Measurements from ENCODE around the gene IQCN.

IQCN gene

GRCh38 chr19:18311502-18312091 is 37.3 kb upstream of the IQCN start:
- peaks cover 94% of the 10 kb centered on the region for H3K36me3 ChIP-seq (ENCODE audit: control insufficient read depth, low read length)
- H3F3A ChIP-seq (ENCODE audit: control insufficient read depth, insufficient read depth) = peaks cover 6% of the 10 kb centered on the region
- H4K20me1 ChIP-seq (ENCODE audit: control insufficient read depth, insufficient read depth, low read depth, low read length) = no peaks in the 10 kb centered on the region
- H3K27me3 ChIP-seq (ENCODE audit: control insufficient read depth, low read length) = no peaks in the 10 kb centered on the region
- H3K27ac ChIP-seq (ENCODE audit: low read depth, low read length) = no peak overlapping the region
- no peaks in the 10 kb centered on the region for H3K9me3 ChIP-seq (ENCODE audit: control insufficient read depth, insufficient read depth, low read length)
- TF ChIP-seq EZH2phosphoT487 (IDR thresholded peaks at IDR 0.05; ENCODE audit: borderline replicate concordance, low read length) (no peak), CTCF (IDR thresholded peaks at IDR 0.05; ENCODE audit: low read depth, low read length, poor library complexity, severe bottlenecking) (no peak)
- no peaks in the 10 kb centered on the region for H3K9me2 ChIP-seq (replicated peaks; ENCODE audit: control insufficient read depth, low read length)
- no peak overlapping the region for H3K4me3 ChIP-seq (ENCODE audit: low read length)
- H3K79me2 ChIP-seq (ENCODE audit: control insufficient read depth, low read length) = peaks cover 15% of the 10 kb centered on the region
- H3K4me2 ChIP-seq (ENCODE audit: low read length) = no peak overlapping the region
- peaks cover 15% of the 10 kb centered on the region for H3K4me1 ChIP-seq (ENCODE audit: control insufficient read depth, low read length)

GRCh38 chr19:18310966-18311365 is 36.7 kb upstream of the IQCN start:
- Histone ChIP-seq H3K4me2 (ENCODE audit: low read length) (no peak overlapping the region), H3F3A (ENCODE audit: control insufficient read depth, insufficient read depth) (peaks cover 8% of the 10 kb centered on the region), H3K4me1 (ENCODE audit: control insufficient read depth, low read length) (peaks cover 21% of the 10 kb centered on the region), H3K36me3 (ENCODE audit: control insufficient read depth, low read length) (peaks cover 94% of the 10 kb centered on the region), H3K9me2 (replicated peaks; ENCODE audit: control insufficient read depth, low read length) (no peaks in the 10 kb centered on the region), H3K79me2 (ENCODE audit: control insufficient read depth, low read length) (peaks cover 9% of the 10 kb centered on the region), H4K20me1 (ENCODE audit: control insufficient read depth, insufficient read depth, low read depth, low read length) (no peaks in the 10 kb centered on the region), H3K27me3 (ENCODE audit: control insufficient read depth, low read length) (no peaks in the 10 kb centered on the region), H3K27ac (ENCODE audit: low read depth, low read length) (no peak overlapping the region), H3K9me3 (ENCODE audit: control insufficient read depth, insufficient read depth, low read length) (no peaks in the 10 kb centered on the region), H3K4me3 (ENCODE audit: low read length) (no peak overlapping the region)
- no peak for TF ChIP-seq EZH2phosphoT487 (IDR thresholded peaks at IDR 0.05; ENCODE audit: borderline replicate concordance, low read length)

- Histone ChIP-seq H3K36me3 (ENCODE audit: control insufficient read depth, low read length) (peaks cover 95% of the 10 kb centered on the region), H3K4me1 (ENCODE audit: control insufficient read depth, low read length) (peaks cover 28% of the 10 kb centered on the region)
Observed at GRCh38 chr19:18310118-18310909, 36.1 kb upstream of the IQCN start.

More at GRCh38 chr19:18310118-18310909, 36.1 kb upstream of the IQCN start:
- Histone ChIP-seq H3K4me2 (ENCODE audit: low read length) (no peak overlapping the region), H3K9me3 (ENCODE audit: control insufficient read depth, insufficient read depth, low read length) (no peaks in the 10 kb centered on the region), H3K79me2 (ENCODE audit: control insufficient read depth, low read length) (peaks cover 8% of the 10 kb centered on the region), H3K4me3 (ENCODE audit: low read length) (no peak overlapping the region), H3K27ac (ENCODE audit: low read depth, low read length) (no peak overlapping the region), H3K9me2 (replicated peaks; ENCODE audit: control insufficient read depth, low read length) (no peaks in the 10 kb centered on the region), H3F3A (ENCODE audit: control insufficient read depth, insufficient read depth) (peaks cover 8% of the 10 kb centered on the region), H4K20me1 (ENCODE audit: control insufficient read depth, insufficient read depth, low read depth, low read length) (no peaks in the 10 kb centered on the region), H3K27me3 (ENCODE audit: control insufficient read depth, low read length) (no peaks in the 10 kb centered on the region)
- TF ChIP-seq CTCF (IDR thresholded peaks at IDR 0.05; ENCODE audit: low read depth, low read length, poor library complexity, severe bottlenecking) = no peak
- TF ChIP-seq EZH2phosphoT487 (IDR thresholded peaks at IDR 0.05; ENCODE audit: borderline replicate concordance, low read length) = no peak
